Measurements from ENCODE around the gene UCN2. TPM values are rescaled to one million over a fixed set of nuclear protein-coding genes. Genes with fewer than 3 reads are reported as not detected.

UCN2 gene
- total and polyA plus RNA-seq, 2 of the 8 experiments (the other 6 are each of a cell fraction or from before 2014, with no cell fraction given) = 0.14 TPM; not detected in 1

GRCh38 chr3:48600711-48601621 lies 37.4 kb upstream of the UCN2 start (continued):
- TF ChIP-seq TBP (IDR thresholded peaks at IDR 0.05; ENCODE audit: low read depth, low read length) = no peak
- TF ChIP-seq KDM1A (IDR thresholded peaks at IDR 0.05; ENCODE audit: borderline replicate concordance, low read length) = no peak
- no peak for TF ChIP-seq SIRT6 (IDR thresholded peaks at IDR 0.05; ENCODE audit: low read length)
- no peak for TF ChIP-seq CTCF (IDR thresholded peaks at IDR 0.05; ENCODE audit: control extremely low read depth in 1 of 3, insufficient read depth in 1 of 3, low read depth in 1 of 3, low read length in 3 of 3)
- no peak for TF ChIP-seq RNF2 (IDR thresholded peaks at IDR 0.05; ENCODE audit: borderline replicate concordance, low read depth, low read length, missing control alignments, poor library complexity, severe bottlenecking)
- TF ChIP-seq MAFK (IDR thresholded peaks at IDR 0.05; ENCODE audit: low read depth, low read length) = no peak

All from H1 (cell line).